IMR-90 (cell line): ENCODE measurements around the gene RNF217. TPM values are rescaled to one million over a fixed set of nuclear protein-coding genes. Genes with fewer than 3 reads are reported as not detected.
A peak's percentile ranks its signal among the peaks of the same experiment; 100 is the strongest.

Experiments used
- ATAC-seq: fragments of 200-7000 bp; cut with Tn5 transposase; 2 replicates; pipeline ENCODE4 v1.9.1; 2020; ENCODE audit warnings: low read depth, mild to moderate bottlenecking, moderate library complexity
- BruUV-seq: library from RNA; stranded (reverse); fragments of 400-500 nt; replicated peaks from 2 replicates; lab custom pipeline; 2021; lab: Mats Ljungman, UMichigan
- CTCF ChIA-PET: fragments of 300-600 bp; formaldehyde crosslinking; extraction: SDS; loops from one replicate; lab custom pipeline; 2021; ENCODE audit warnings: antibody characterized with exemption; lab: Yijun Ruan, JAX
- POLR2A ChIA-PET: fragments of 300-600 bp; sonication (Branson Sonifier 250); formaldehyde crosslinking; loops from one replicate; lab custom pipeline; 2022; ENCODE audit warnings: antibody characterized with exemption; ENCODE audit not compliant: unreplicated experiment; lab: Charles Lee
- DNase-seq: peaks from one replicate; pipeline ENCODE4 v3.0.0; 2013
- H2AFZ ChIP-seq: replicated peaks from 2 replicates; pipeline ENCODE3; 2013; ENCODE audit warnings: low read length, mild to moderate bottlenecking; ENCODE audit not compliant: poor library complexity
- H2AK5ac ChIP-seq: 2 replicates; pipeline ENCODE4 v1.6.1; 2013; ENCODE audit warnings: low read depth, low read length, inconsistent platforms
- H2AK9ac ChIP-seq: replicated peaks from 2 replicates; pipeline ENCODE3; 2013; ENCODE audit warnings: mild to moderate bottlenecking, low read depth, low read length, moderate library complexity; ENCODE audit not compliant: poor library complexity
- H2BK120ac ChIP-seq: 2 replicates; pipeline ENCODE4 v1.6.1; 2013; ENCODE audit warnings: low read depth, low read length, inconsistent platforms
- H2BK15ac ChIP-seq: 3 replicates; pipeline ENCODE4 v1.6.1; 2013; ENCODE audit warnings: low read depth, low read length, inconsistent platforms
- H2BK20ac ChIP-seq: 2 replicates; pipeline ENCODE4 v1.6.1; 2013; ENCODE audit warnings: low read depth, mild to moderate bottlenecking, inconsistent platforms, low read length, moderate library complexity
- H2BK5ac ChIP-seq: 2 replicates; pipeline ENCODE4 v1.6.1; 2013; ENCODE audit warnings: mild to moderate bottlenecking, low read depth, low read length, inconsistent platforms; ENCODE audit not compliant: poor library complexity, severe bottlenecking
- H3K14ac ChIP-seq: replicated peaks from 2 replicates; pipeline ENCODE4 v1.6.1; 2013; ENCODE audit warnings: low read depth, low read length, inconsistent platforms
- H3K18ac ChIP-seq: 2 replicates; pipeline ENCODE4 v1.6.1; 2013; ENCODE audit warnings: low read depth, low read length, control low read depth
- H3K23ac ChIP-seq: 2 replicates; pipeline ENCODE4 v1.6.1; 2013; ENCODE audit warnings: low read depth, low read length, inconsistent platforms
- H3K27ac ChIP-seq: 2 replicates; pipeline ENCODE4 v1.5.1; 2013; ENCODE audit warnings: mild to moderate bottlenecking, control low read depth, low read length; ENCODE audit not compliant: insufficient read depth
- H3K27me3 ChIP-seq: 2 replicates; pipeline ENCODE4 v1.6.1; 2013; ENCODE audit warnings: low read length; ENCODE audit not compliant: control insufficient read depth, insufficient read depth
- H3K36me3 ChIP-seq: 2 replicates; pipeline ENCODE4 v1.6.1; 2013; ENCODE audit warnings: low read length, mixed read lengths; ENCODE audit not compliant: control insufficient read depth, insufficient read depth
- H3K4ac ChIP-seq: 2 replicates; pipeline ENCODE4 v1.6.1; 2013; ENCODE audit warnings: low read depth, low read length, inconsistent platforms
- H3K4me1 ChIP-seq: 2 replicates; pipeline ENCODE4 v1.6.1; 2013; ENCODE audit warnings: low read length, mixed read lengths; ENCODE audit not compliant: control insufficient read depth, insufficient read depth
- H3K4me2 ChIP-seq: 2 replicates; pipeline ENCODE4 v1.6.1; 2013; ENCODE audit warnings: low read depth, mild to moderate bottlenecking, control low read depth, low read length, moderate library complexity
- H3K4me3 ChIP-seq: 2 replicates; pipeline ENCODE4 v1.5.1; 2013; ENCODE audit warnings: low read depth, mild to moderate bottlenecking, control low read depth, low read length, moderate library complexity; ENCODE audit not compliant: insufficient read depth
- H3K56ac ChIP-seq: 2 replicates; pipeline ENCODE4 v1.6.1; 2013; ENCODE audit warnings: low read length, inconsistent platforms; ENCODE audit not compliant: insufficient read depth; ENCODE audit errors: extremely low read depth
- H3K79me1 ChIP-seq, 2 experiments: 2 replicates each; pipeline ENCODE4 v1.6.1; 2013; ENCODE audit warnings: low read length in 2 of 2, inconsistent platforms in 1 of 2, low read depth in 1 of 2
- H3K9ac ChIP-seq: 2 replicates; pipeline ENCODE4 v1.6.1; 2013; ENCODE audit warnings: low read depth, low read length, control low read depth
- H3K9me1 ChIP-seq: 2 replicates; pipeline ENCODE4 v1.6.1; 2013; ENCODE audit warnings: low read length, inconsistent platforms; ENCODE audit not compliant: insufficient read depth
- H3K9me3 ChIP-seq: 2 replicates; pipeline ENCODE4 v1.6.1; 2013; ENCODE audit warnings: low read length; ENCODE audit not compliant: control insufficient read depth, insufficient read depth
- H4K20me1 ChIP-seq: 2 replicates; pipeline ENCODE4 v1.6.1; 2013; ENCODE audit warnings: low read length, inconsistent platforms; ENCODE audit not compliant: insufficient read depth
- H4K5ac ChIP-seq: 2 replicates; pipeline ENCODE4 v1.6.1; 2013; ENCODE audit warnings: mild to moderate bottlenecking, low read depth, low read length, control low read depth
- H4K8ac ChIP-seq, 2 experiments: 2 replicates each; pipeline ENCODE4 v1.6.1; 2013; ENCODE audit warnings: low read depth in 2 of 2, low read length in 2 of 2, control low read depth in 1 of 2, inconsistent platforms in 1 of 2
- H4K91ac ChIP-seq: 2 replicates; pipeline ENCODE4 v1.6.1; 2013; ENCODE audit warnings: low read depth, low read length, inconsistent platforms; ENCODE audit not compliant: insufficient read depth
- BHLHE40 ChIP-seq: fragments of 150-350 bp; IDR thresholded peaks from 2 replicates; pipeline ENCODE4 v1.6.1; 2016; ENCODE audit warnings: mild to moderate bottlenecking, low read depth, low read length
- CEBPB ChIP-seq: IDR thresholded peaks from 2 replicates; pipeline ENCODE4 v1.6.1; 2012; ENCODE audit warnings: low read depth, low read length, improper control_type of control experiment
- CTCF ChIP-seq: conservative IDR thresholded peaks from 2 replicates; pipeline ENCODE4 v1.5.1; 2012; ENCODE audit warnings: mild to moderate bottlenecking, low read depth, low read length, improper control_type of control experiment
- FOS ChIP-seq: fragments of 150-350 bp; IDR thresholded peaks from 2 replicates; pipeline ENCODE4 v1.6.1; 2016; ENCODE audit warnings: low read depth, low read length
- MAFK ChIP-seq: IDR thresholded peaks from 2 replicates; pipeline ENCODE4 v1.6.1; 2012; ENCODE audit warnings: low read depth, low read length, improper control_type of control experiment
- MXI1 ChIP-seq: IDR thresholded peaks from 2 replicates; pipeline ENCODE4 v1.6.1; 2012; ENCODE audit warnings: low read depth, mild to moderate bottlenecking, low read length, moderate library complexity, borderline replicate concordance
- SMC3 ChIP-seq: fragments of 150-350 bp; IDR thresholded peaks from 2 replicates; pipeline ENCODE4 v1.6.1; 2016; ENCODE audit warnings: low read depth, mild to moderate bottlenecking, antibody characterized with exemption, low read length, moderate library complexity
- USF2 ChIP-seq: fragments of 150-350 bp; IDR thresholded peaks from 2 replicates; pipeline ENCODE4 v1.6.1; 2017; ENCODE audit warnings: mild to moderate bottlenecking, antibody characterized with exemption, low read length, low read depth
- WGBS, 2 experiments: methylation state at CpG; one replicate each; pipeline versions ENCODE4 v1.1.5 to v1.1.7; 2013; ENCODE audit warnings: missing lambda C conversion rate in 2 of 2; ENCODE audit not compliant: insufficient read length in 1 of 2; ENCODE audit errors: extremely low coverage in 2 of 2; 5-methylcytosine and 5-hydroxymethylcytosine counted together
- dilution Hi-C: fragments of 300-500 bp; cut with HindIII; formaldehyde crosslinking; loops from one replicate; pipeline ENCODE4 v1.14.3; 2018; ENCODE audit warnings: low sequenced_read_pairs; ENCODE audit not compliant: unreplicated experiment
- in situ Hi-C: fragments of 300-500 bp; cut with MboI; formaldehyde crosslinking; loops from 3 replicates; pipeline ENCODE4 v1.14.3; 2019; ENCODE audit warnings: low sequenced_read_pairs, inconsistent platforms, mixed read lengths
- intact Hi-C: fragments of 100-400 bp; cut with micrococcal nuclease; formaldehyde crosslinking; loops from 2 replicates; pipeline ENCODE4 v1.10.0; 2022
- polyA plus RNA-seq, 3 experiments: library from polyadenylated mRNA; depleted of rRNA; stranded (reverse); fragments of >200 nt; gene quantifications; 2 replicates each; pipeline ENCODE4 v1.2.3, GENCODE V29; 2012; ENCODE audit warnings: low replicate concordance in 1 of 3
- total RNA-seq: library from RNA; depleted of rRNA; stranded (reverse); fragments of >200 nt; gene quantifications from 2 replicates; pipeline ENCODE4 v1.2.3, GENCODE V29; 2012

Gene RNF217
- total and polyA plus RNA-seq, 2 of the 4 experiments (the other 2 are of a cell fraction) = 11.7 to 20.4 TPM

GRCh38 chr6:125008957-125009356 is 46.7 kb downstream of the RNF217 start:
- no peak overlapping the region; the same call in 1 of the 2 replicates for H3K4ac ChIP-seq
- CTCF ChIA-PET = interaction anchor here (1.1 kb wide), 1 partner anchor 105 kb away, joined by 3 read pairs; no protein-coding TSS in a partner anchor

More at GRCh38 chr6:125008957-125009356, 46.7 kb downstream of the RNF217 start:
- intact Hi-C loops (no loop called here), in situ Hi-C loops (no loop called here), dilution Hi-C loops (no loop called here)
- H4K91ac ChIP-seq = no peak overlapping the region
- H4K8ac ChIP-seq = no peak overlapping the region
- no peak overlapping the region for H2BK120ac ChIP-seq
- no TSS peak for BruUV-seq
- H3K9me3 ChIP-seq = peaks cover 3% of the 10 kb centered on the region; the same call in 1 of the 2 replicates
- peaks cover 3% of the 10 kb centered on the region; the same call in 1 of the 2 replicates for H4K20me1 ChIP-seq
- H2AFZ ChIP-seq = no peak overlapping the region
- H4K5ac ChIP-seq = no peak overlapping the region
- peak overlapping the region; percentile 76; the same call in 1 of the 2 replicates for H3K18ac ChIP-seq
- H3K79me1 ChIP-seq = peaks cover 21 to 45% of the 10 kb centered on the region in 2 experiments
- peak overlapping the region; percentile 40; the same call in 1 of the 2 replicates for H3K9ac ChIP-seq
- H3K27ac ChIP-seq = peak overlapping the region; percentile 15; the same call in 1 of the 2 replicates
- ATAC-seq (no peak), DNase-seq (no peak)
- 0 out of 2 replicates have a peak overlapping the region, but pooled peaks have one; percentile 35 for H3K23ac ChIP-seq
- H3K56ac ChIP-seq = no peak overlapping the region
- H2BK5ac ChIP-seq = peak overlapping the region; percentile 44
- peaks cover 19% of the 10 kb centered on the region for H3K4me1 ChIP-seq
- H3K36me3 ChIP-seq = peaks cover 3% of the 10 kb centered on the region
- H2AK5ac ChIP-seq = no peak overlapping the region; the same call in 1 of the 2 replicates
- no peak overlapping the region for H2AK9ac ChIP-seq
- H2BK15ac ChIP-seq = no peak overlapping the region
- POLR2A ChIA-PET = no interaction called here
- no peak overlapping the region for H3K4me3 ChIP-seq
- peaks cover 12% of the 10 kb centered on the region for H3K9me1 ChIP-seq
- WGBS, 2 experiments = no CpG with 5 or more reads among the region's 1 CpG
- H3K4me2 ChIP-seq = no peak overlapping the region
- H3K27me3 ChIP-seq = no peaks in the 10 kb centered on the region
- TF ChIP-seq CEBPB (no peak), MXI1 (no peak), SMC3 (no peak), FOS (no peak), USF2 (no peak), MAFK (no peak), CTCF (no peak), BHLHE40 (no peak)
- H3K14ac ChIP-seq = peak overlapping the region; percentile 61
- no peak overlapping the region for H2BK20ac ChIP-seq
